ENCODE measurements around the gene DNAH3.

DNA sequence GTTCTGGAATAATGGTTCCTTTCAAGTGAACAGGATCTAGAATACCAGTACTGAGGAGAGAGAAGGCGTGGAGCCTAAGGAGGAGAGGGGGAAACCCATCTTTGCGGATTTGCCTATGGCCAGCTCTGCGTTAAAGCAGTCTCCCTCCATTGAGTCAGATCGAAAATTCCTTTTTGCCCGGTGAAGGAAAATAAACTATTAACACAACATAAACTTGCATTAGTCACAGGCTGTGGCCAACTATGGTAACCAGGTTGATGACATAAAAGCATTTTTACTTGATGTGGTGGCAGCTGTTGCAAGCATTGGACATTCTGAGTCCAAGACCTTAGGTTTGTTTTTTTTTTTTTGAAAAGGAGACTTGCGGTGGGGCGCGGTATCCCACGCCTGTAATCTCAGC lies 16.7 kb upstream of the DNAH3 start:
- TF ChIP-seq EZH2 (IDR thresholded peaks at IDR 0.05) (no peak), POLR2AphosphoS5 (IDR thresholded peaks at IDR 0.05; ENCODE audit: borderline replicate concordance, low read depth, low read length) (no peak)

Measured in SK-N-MC (cell line).